Kidney (tissue), 14 donors: ENCODE data around the gene OTUB2. TPM values are rescaled to one million over a fixed set of nuclear protein-coding genes. Genes with fewer than 3 reads are reported as not detected.

Experiments
- DNase-seq, 5 donors: peaks; one replicate each; pipeline ENCODE4 v3.0.0-alpha.2; 2013 to 2020
- FAIRE-seq: peaks from 2 replicates; lab custom pipeline; 2012; peaks lifted over from hg19 to GRCh38; lab: Jason Lieb, UNC
- H3K27ac ChIP-seq, 2 donors: one replicate each; pipeline ENCODE4 v1.7.0; 2013; ENCODE audit warnings: low read depth in 2 of 2, low read length in 2 of 2, inconsistent platforms in 1 of 2
- H3K27me3 ChIP-seq: one replicate; pipeline ENCODE4 v1.7.1; 2013; ENCODE audit warnings: low read length, inconsistent platforms; ENCODE audit not compliant: control insufficient read depth, insufficient read depth
- H3K36me3 ChIP-seq, 3 donors: one replicate each; pipeline versions ENCODE4 v1.7.0 to v1.7.1; 2013; ENCODE audit warnings: low read length in 3 of 3, control low read depth in 1 of 3, inconsistent platforms in 1 of 3; ENCODE audit not compliant: insufficient read depth in 3 of 3, control insufficient read depth in 2 of 3
- H3K4me1 ChIP-seq, 3 donors: one replicate each; pipeline versions ENCODE4 v1.7.0 to v1.7.1; 2013; ENCODE audit warnings: low read length in 3 of 3, inconsistent platforms in 1 of 3, low read depth in 1 of 3; ENCODE audit not compliant: control insufficient read depth in 2 of 3, insufficient read depth in 2 of 3
- H3K4me3 ChIP-seq, 3 donors: one replicate each; pipeline versions ENCODE4 v1.7.0 to v1.8.1; 2013; ENCODE audit warnings: low read length in 3 of 3, control low read depth in 1 of 3, inconsistent platforms in 1 of 3
- H3K9ac ChIP-seq, 3 donors: one replicate each; pipeline versions ENCODE4 v1.7.0 to v1.7.1; 2013; ENCODE audit warnings: low read length in 3 of 3, control low read depth in 1 of 3, inconsistent platforms in 1 of 3
- H3K9me3 ChIP-seq, 3 donors: one replicate each; pipeline versions ENCODE4 v1.7.0 to v1.7.1; 2013; ENCODE audit warnings: low read length in 3 of 3, control low read depth in 1 of 3, inconsistent platforms in 1 of 3; ENCODE audit not compliant: control insufficient read depth in 2 of 3, insufficient read depth in 1 of 3
- CTCF ChIP-seq: IDR thresholded peaks from 3 replicates; pipeline ENCODE4 v1.5.1; 2012; ENCODE audit warnings: mild to moderate bottlenecking, moderate library complexity, borderline replicate concordance; ENCODE audit not compliant: insufficient read depth; ENCODE audit errors: extremely low read depth
- intact Hi-C: fragments of 100-400 bp; cut with DNase I; formaldehyde crosslinking; loops from one replicate; pipeline ENCODE4 v1.11.1; 2022
- polyA plus RNA-seq: library from polyadenylated mRNA; stranded (reverse); fragments of 350-450 nt; fragmentation: Illumina TruSeq; extraction: RNeasy Lipid Tissue Mini Kit (QIAGEN cat#74804); gene quantifications from one replicate; pipeline ENCODE4 v1.2.3, GENCODE V29; 2014; ENCODE audit warnings: low read depth, low replicate concordance; ENCODE audit not compliant: insufficient read depth
- total RNA-seq: library from RNA; stranded (reverse); fragmentation: NEBNext Ultra II Directional; extraction: Animal tissue kit (Norgen Biotek cat#: 25700); gene quantifications from one replicate; pipeline ENCODE4 v1.2.1, GENCODE V29; 2021
- donor health status: control.
- donor health status: control.
- donor health status: control.
- donor health status: control.
- donor health status: control.
- donor health status: DM: yes; HTN: yes; CAD: no.
- donor health status: Normal renal cell carcinoma (clear cell type).

Gene OTUB2
- total and polyA plus RNA-seq, 2 donors from 2014 or later: 1.1 to 1.6 TPM

DNA sequence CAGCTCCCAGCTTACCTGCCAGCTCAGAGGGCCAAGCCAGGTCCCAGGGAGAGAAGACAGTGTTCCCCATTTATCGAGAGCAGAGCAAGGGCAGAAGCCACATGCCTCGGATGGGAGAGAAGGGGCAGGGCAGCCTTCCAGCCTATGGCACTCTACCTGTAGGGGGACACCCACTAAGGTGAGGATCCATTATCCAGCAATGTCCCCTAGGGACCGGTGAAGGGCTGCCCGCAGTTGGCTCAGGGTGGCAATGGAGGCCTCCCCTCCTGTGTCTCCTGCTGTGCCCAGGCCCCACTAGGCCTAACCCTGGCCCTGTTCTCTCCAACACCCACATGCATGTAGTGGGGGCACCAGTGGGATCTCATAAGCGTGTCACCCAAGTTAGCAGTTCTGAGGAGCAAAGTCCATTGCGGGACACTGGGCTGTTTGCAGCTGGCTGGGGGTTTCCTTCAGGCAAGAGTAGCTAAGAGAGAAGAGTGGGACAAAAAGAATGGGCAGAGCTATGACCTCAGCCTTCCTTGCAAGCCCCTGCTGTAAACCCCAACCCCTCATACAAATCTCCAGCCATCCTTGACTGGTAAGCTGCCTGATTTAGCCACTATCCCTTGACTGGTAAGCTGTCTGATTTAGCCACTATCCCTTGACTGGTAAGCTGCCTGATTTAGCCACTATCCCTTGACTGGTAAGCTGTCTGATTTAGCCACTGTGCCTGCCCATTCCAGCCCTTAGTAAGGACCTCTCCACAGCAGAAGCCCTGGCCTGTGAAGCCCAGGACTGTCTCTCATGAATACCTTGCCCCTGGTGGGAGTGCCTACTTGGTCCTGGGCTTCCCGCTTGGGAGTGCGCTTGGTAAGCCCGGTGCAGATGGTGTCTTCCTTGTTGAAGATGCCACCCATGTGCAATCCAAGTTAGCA lies 44.6 kb upstream of the OTUB2 start:
- no peaks in the 10 kb centered on the region for H3K4me1 ChIP-seq
- no peaks in the 10 kb centered on the region for H3K27me3 ChIP-seq
- intact Hi-C loops: no loop called here
- no peak for TF ChIP-seq CTCF
- H3K36me3 ChIP-seq: no peaks in the 10 kb centered on the region
- no peak overlapping the region for H3K4me3 ChIP-seq
- DNase-seq (no peak), FAIRE-seq (no peak)
- H3K9ac ChIP-seq: no peak overlapping the region
- no peak overlapping the region for H3K27ac ChIP-seq
- no peaks in the 10 kb centered on the region for H3K9me3 ChIP-seq

- Histone ChIP-seq H3K36me3 (no peaks in the 10 kb centered on the region), H3K9me3 (no peaks in the 10 kb centered on the region), H3K4me3 (no peak overlapping the region), H3K9ac (no peak overlapping the region), H3K4me1 (no peaks in the 10 kb centered on the region), H3K27ac (no peak overlapping the region), H3K27me3 (no peaks in the 10 kb centered on the region)
- intact Hi-C loops: no loop called here
- DNase-seq (no peak), FAIRE-seq (no peak)
- no peak for TF ChIP-seq CTCF
These were observed 43.7 kb upstream of the OTUB2 start for GRCh38 chr14:93982230-93983007.

DNA sequence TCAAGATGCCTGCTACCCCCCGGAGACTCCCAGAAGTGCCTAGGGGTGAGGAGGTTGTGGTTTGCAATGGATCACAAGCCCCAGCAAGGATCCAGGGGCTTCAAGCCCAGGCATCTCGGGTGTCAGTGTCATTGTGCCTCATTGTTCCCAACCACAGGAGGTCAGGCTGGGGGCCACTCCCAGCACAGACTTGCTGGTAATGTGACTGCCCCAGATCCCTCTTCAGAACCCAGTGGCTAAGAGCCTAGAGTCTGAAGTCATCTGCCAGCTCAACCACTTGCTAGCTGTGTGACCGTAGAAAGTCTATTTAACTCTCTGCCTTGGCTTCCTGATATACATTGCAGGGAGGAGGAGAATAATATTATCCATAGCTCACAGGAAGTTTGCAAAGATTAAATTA lies 42.1 kb upstream of the OTUB2 start:
- FAIRE-seq: no peak
- intact Hi-C loops: no loop called here
- no peak for TF ChIP-seq CTCF

More for the DNA sequence above, 42.1 kb upstream of the OTUB2 start:
- Histone ChIP-seq H3K36me3 (no peaks in the 10 kb centered on the region), H3K9me3 (no peaks in the 10 kb centered on the region), H3K9ac (no peak overlapping the region), H3K4me1 (no peaks in the 10 kb centered on the region), H3K27ac (no peak overlapping the region), H3K4me3 (no peak overlapping the region), H3K27me3 (no peaks in the 10 kb centered on the region)
- no peak for DNase-seq
